Hepatocyte (in vitro differentiated cells): ENCODE results near the gene CDH4. TPM values are rescaled to one million over a fixed set of nuclear protein-coding genes. Genes with fewer than 3 reads are reported as not detected.

Experiments used
- DNase-seq: peaks from one replicate; pipeline ENCODE4 v3.0.0-alpha.2; 2016; ENCODE audit warnings: low spot score
- H2AFZ ChIP-seq: fragments of 200-600 bp; sonication (generic); 2 replicates; pipeline ENCODE4 v1.6.0; 2016; ENCODE audit warnings: antibody characterized with exemption, mild to moderate bottlenecking
- H3K27ac ChIP-seq: fragments of 200-600 bp; sonication (generic); 2 replicates; pipeline ENCODE4 v1.5.1; 2016; ENCODE audit warnings: mild to moderate bottlenecking
- H3K27me3 ChIP-seq: fragments of 200-600 bp; sonication (generic); 2 replicates; pipeline ENCODE4 v1.6.1; 2016
- H3K36me3 ChIP-seq: fragments of 200-600 bp; sonication (generic); replicated peaks from 2 replicates; pipeline ENCODE4 v1.5.1; 2016; ENCODE audit warnings: low read depth; ENCODE audit not compliant: insufficient read depth
- H3K4me1 ChIP-seq: fragments of 200-600 bp; sonication (generic); 2 replicates; pipeline ENCODE4 v1.5.1; 2016; ENCODE audit warnings: mild to moderate bottlenecking, moderate library complexity; ENCODE audit not compliant: insufficient read depth
- H3K4me2 ChIP-seq: fragments of 200-600 bp; sonication (generic); 2 replicates; pipeline ENCODE4 v1.6.0; 2016
- H3K4me3 ChIP-seq: fragments of 200-600 bp; sonication (generic); 2 replicates; pipeline ENCODE4 v1.5.1; 2016; ENCODE audit warnings: mild to moderate bottlenecking
- H3K79me2 ChIP-seq: fragments of 200-600 bp; sonication (generic); 2 replicates; pipeline ENCODE4 v1.6.0; 2017; ENCODE audit warnings: mild to moderate bottlenecking
- H3K9me2 ChIP-seq: fragments of 200-600 bp; sonication (generic); replicated peaks from 2 replicates; pipeline ENCODE4 v1.6.0; 2017; ENCODE audit warnings: mild to moderate bottlenecking; ENCODE audit not compliant: insufficient read depth
- H3K9me3 ChIP-seq: fragments of 200-600 bp; sonication (generic); 2 replicates; pipeline ENCODE4 v1.5.1; 2016; ENCODE audit warnings: low read depth, mild to moderate bottlenecking
- H4K20me1 ChIP-seq: fragments of 200-600 bp; sonication (generic); 2 replicates; pipeline ENCODE4 v1.6.0; 2016; ENCODE audit warnings: mild to moderate bottlenecking; ENCODE audit not compliant: insufficient read depth, poor library complexity, severe bottlenecking
- CTCF ChIP-seq: fragments of 200-600 bp; sonication (generic); IDR thresholded peaks from 2 replicates; pipeline ENCODE4 v1.5.1; 2016; ENCODE audit warnings: antibody characterized with exemption, mild to moderate bottlenecking; ENCODE audit not compliant: poor library complexity
- EZH2 ChIP-seq: fragments of 200-600 bp; sonication (generic); IDR thresholded peaks from 2 replicates; pipeline ENCODE4 v1.6.1; 2016; ENCODE audit warnings: antibody characterized with exemption, mild to moderate bottlenecking, borderline replicate concordance
- EZH2phosphoT487 ChIP-seq: fragments of 200-600 bp; sonication (generic); IDR thresholded peaks from one replicate; pipeline ENCODE4 v1.6.1; 2018; ENCODE audit warnings: antibody characterized with exemption, mild to moderate bottlenecking, low read depth, moderate library complexity; ENCODE audit not compliant: unreplicated experiment, severe bottlenecking
- WGBS: methylation state at CpG from one replicate; pipeline ENCODE4 v1.1.6; 2016; ENCODE audit warnings: low lambda C conversion rate; ENCODE audit errors: missing lambda C conversion rate; 5-methylcytosine and 5-hydroxymethylcytosine counted together
- polyA plus RNA-seq: library from polyadenylated mRNA; unstranded; fragments of >200 nt; fragmentation: Nextera tagmentation; extraction: Ambion mirVana; gene quantifications from 2 replicates; pipeline ENCODE4 v1.2.1, GENCODE V29; 2016
- total RNA-seq: library from RNA; depleted of rRNA; stranded (reverse); fragments of >200 nt; gene quantifications from 2 replicates; pipeline ENCODE4 v1.2.3, GENCODE V29; 2014

CDH4 gene
- total and polyA plus RNA-seq, 2 experiments from 2014 or later: 0.53 to 0.73 TPM

GRCh38 chr20:61973515-61974356 is 721.7 kb downstream of the CDH4 start:
- Histone ChIP-seq H3K36me3 (no peaks in the 10 kb centered on the region), H2AFZ (no peak overlapping the region), H3K4me3 (no peak overlapping the region), H3K27ac (no peak overlapping the region), H3K79me2 (no peaks in the 10 kb centered on the region), H3K9me3 (no peaks in the 10 kb centered on the region), H3K4me2 (no peak overlapping the region), H3K9me2 (no peaks in the 10 kb centered on the region), H3K27me3 (no peaks in the 10 kb centered on the region), H4K20me1 (no peaks in the 10 kb centered on the region), H3K4me1 (no peaks in the 10 kb centered on the region)
- DNase-seq: no peak
- 95% methylated on average over 25 of the region's 25 CpGs for WGBS
- TF ChIP-seq CTCF (no peak), EZH2 (no peak), EZH2phosphoT487 (no peak)

- TF ChIP-seq EZH2: no peak
- TF ChIP-seq CTCF: no peak
- no peak for TF ChIP-seq EZH2phosphoT487
- no peaks in the 10 kb centered on the region for H4K20me1 ChIP-seq
- no peak for DNase-seq
- H3K4me1 ChIP-seq: no peaks in the 10 kb centered on the region
- no peaks in the 10 kb centered on the region for H3K9me3 ChIP-seq
- H3K27me3 ChIP-seq: no peaks in the 10 kb centered on the region
- no peak overlapping the region for H3K4me2 ChIP-seq
- H3K9me2 ChIP-seq: no peaks in the 10 kb centered on the region
- no peaks in the 10 kb centered on the region for H3K79me2 ChIP-seq
- WGBS: 97% methylated on average over 14 of the region's 14 CpGs
- H3K27ac ChIP-seq: no peak overlapping the region
- no peak overlapping the region for H2AFZ ChIP-seq
- H3K4me3 ChIP-seq: no peak overlapping the region
- H3K36me3 ChIP-seq: no peaks in the 10 kb centered on the region
Measured at GRCh38 chr20:61974357-61974665, 722.2 kb downstream of the CDH4 start.

GRCh38 chr20:61975407-61976129 is 723.5 kb downstream of the CDH4 start:
- DNase-seq: no peak
- no peaks in the 10 kb centered on the region for H3K36me3 ChIP-seq
- H3K4me2 ChIP-seq: no peak overlapping the region
- no peaks in the 10 kb centered on the region for H3K27me3 ChIP-seq
- WGBS: 87% methylated on average over 10 of the region's 11 CpGs
- H2AFZ ChIP-seq: no peak overlapping the region
- no peaks in the 10 kb centered on the region for H3K9me2 ChIP-seq
- no peaks in the 10 kb centered on the region for H3K79me2 ChIP-seq
- no peak overlapping the region for H3K27ac ChIP-seq
- no peaks in the 10 kb centered on the region for H3K9me3 ChIP-seq
- no peaks in the 10 kb centered on the region for H4K20me1 ChIP-seq
- H3K4me1 ChIP-seq: no peaks in the 10 kb centered on the region
- no peak overlapping the region for H3K4me3 ChIP-seq
- TF ChIP-seq CTCF (no peak), EZH2phosphoT487 (no peak), EZH2 (no peak)
